NCI-H748 (cell line): ENCODE data around the gene SYMPK.
A peak's percentile ranks its signal among the peaks of the same experiment; 100 is the strongest.
"Not testable (repeated sequence)": the region's sequence is repeated elsewhere in the genome, so short reads cannot be mapped to it uniquely, and the experiment has no call there.

Experiments used
- DNase-seq: peaks from one replicate; lab custom pipeline; 2025; ENCODE audit not compliant: unreplicated experiment; lab: John Stamatoyannopoulos, UW

Gene SYMPK

DNA sequence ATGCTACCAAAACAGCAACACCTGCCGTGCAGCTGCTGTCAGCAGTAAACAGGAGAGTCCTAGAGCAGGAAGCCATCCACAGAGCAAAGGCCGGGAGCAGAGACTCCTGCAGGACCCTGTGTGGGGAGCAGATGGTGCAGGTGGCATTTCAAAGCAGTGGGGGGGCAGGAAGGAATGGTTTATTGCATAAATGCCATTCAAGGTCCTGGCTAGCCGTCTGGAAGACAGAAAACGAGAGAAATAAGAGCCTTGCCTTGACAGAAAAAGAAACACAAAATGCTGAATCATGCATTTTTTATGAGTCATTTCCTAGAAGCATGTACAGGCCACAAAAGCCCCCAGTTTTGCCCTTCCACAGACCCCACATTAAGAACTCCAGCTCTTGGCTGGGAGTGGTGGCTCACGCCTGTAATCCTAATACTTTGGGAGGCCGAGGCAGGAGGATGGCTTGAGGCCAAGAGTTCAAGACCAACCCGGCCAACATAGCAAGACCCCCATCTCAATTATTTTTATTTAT lies 53.2 kb downstream of the SYMPK start:
- peak; percentile 71 for DNase-seq

DNA sequence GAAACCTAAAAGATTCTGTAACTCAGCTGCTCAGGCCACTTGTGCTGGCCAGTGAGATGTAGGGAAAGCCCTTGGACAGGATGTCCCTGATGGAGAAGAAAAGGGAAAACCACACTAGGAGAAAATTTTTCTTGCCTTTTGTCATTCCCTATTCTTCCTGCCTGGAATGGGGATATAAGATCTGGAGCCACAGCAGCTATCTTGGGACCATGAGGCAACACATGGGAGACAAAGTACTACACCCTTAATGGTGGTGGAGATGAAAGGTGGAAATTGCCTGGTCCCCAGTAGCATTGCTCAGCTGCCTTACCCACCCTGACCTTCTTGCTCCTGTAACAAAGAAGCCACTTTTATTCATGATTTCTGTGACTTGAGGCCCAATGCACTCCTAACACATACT lies 57.2 kb downstream of the SYMPK start:
- DNase-seq, result no peak

DNA sequence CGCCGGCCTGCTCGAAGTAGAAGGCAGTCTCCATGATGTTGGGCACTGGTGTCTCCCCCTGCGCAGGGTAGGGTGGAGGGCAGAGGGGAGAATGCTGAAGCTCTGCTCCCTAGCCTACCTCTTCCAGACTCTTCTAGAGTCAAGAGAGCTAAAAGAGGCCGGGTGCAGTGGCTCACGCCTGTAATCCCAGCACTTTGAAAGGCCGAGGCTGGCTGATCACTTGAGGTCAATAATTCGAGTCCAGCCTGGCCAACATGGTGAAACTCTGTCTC lies 58.1 kb downstream of the SYMPK start:
- no peak for DNase-seq

DNA sequence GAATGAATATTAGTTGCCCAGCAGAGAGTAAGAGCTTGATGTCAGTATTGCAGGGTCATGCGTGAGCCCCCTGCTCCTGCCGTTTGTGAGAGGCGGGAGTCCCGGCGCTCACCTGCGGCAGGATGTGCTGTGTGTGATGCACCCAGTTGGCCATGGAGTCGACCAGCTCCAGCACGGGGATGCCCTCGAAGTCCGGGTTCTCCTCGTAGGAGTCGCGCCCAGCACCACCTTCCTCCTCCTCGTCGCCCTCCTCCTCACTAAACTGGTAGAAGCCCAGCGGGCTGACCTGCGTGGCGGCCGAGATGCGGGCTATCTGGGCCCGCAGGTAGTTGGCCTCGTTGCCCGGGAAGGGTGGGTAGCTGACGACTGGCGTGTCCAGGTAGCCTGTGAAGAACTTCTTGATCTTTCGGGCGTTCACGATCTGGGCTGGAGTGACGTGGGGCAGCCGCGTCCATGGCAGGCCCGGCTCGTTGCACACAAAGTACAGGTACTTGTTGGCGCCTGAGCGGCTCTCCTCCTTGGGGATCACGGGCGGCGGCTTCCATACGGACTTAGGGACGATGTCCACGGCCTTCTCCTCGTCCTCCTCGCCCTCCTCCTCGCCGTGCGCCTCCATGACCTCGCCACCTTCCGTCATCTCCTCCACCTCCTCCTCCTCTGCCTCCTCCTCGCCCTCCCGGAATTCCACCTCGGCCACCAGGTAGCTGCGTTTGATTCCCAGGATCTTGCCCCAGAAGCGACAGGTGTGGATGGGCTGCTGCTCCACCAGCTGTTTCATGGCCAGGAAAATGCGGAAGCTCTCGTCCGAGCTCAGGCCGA lies 58.6 kb downstream of the SYMPK start:
- DNase-seq, result no peak

DNA sequence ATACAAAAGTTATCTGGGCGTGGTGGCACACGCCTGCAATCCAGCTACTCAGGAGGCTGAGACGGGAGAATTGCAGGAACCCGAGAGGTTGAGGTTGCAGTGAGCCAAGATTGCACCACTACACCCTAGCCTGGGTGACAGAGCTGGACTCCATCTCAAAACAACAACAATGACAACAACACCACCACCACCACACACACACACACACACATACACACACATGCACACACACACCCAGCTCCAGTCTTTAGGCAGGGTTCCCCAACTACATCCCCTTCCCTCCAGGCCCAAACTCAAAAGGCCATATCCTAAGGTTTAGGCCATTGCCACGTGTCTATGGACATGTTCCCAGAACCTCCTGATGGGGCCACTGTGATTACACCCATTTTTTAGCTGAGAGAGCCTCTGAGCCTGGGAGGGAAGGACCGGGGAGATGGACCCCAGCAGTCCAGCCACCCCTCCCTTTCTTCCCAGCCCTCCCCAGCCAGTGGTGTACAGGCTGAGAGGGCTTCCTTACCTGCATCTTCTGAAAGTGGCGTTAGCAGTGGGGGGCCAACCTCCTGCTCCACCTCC lies 61.3 kb downstream of the SYMPK start:
- no peak for DNase-seq

DNA sequence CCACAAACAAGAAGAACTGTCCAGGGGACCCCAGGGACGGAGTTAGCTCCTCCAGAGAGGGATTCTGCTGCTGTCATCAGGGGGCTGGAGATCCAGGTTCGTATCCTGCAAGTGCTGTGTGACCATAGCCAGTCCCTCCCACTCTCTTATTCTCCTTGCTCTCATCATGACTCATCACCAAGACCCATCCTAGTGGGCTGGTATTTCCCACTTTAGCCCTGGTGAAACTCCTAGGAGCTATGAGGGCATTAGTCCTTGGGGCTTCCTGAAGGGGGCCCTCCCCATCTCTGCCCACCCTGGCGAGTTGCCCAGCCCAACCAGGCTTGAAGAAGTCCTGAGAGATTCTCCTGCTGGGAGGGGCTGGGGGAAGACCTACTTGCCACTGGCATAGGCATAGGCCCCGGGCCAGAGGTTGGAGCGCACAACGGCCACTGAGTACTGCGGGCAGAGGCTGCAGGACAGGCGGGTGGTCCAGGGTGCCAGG lies 62.8 kb downstream of the SYMPK start:
- no peak for DNase-seq

DNA sequence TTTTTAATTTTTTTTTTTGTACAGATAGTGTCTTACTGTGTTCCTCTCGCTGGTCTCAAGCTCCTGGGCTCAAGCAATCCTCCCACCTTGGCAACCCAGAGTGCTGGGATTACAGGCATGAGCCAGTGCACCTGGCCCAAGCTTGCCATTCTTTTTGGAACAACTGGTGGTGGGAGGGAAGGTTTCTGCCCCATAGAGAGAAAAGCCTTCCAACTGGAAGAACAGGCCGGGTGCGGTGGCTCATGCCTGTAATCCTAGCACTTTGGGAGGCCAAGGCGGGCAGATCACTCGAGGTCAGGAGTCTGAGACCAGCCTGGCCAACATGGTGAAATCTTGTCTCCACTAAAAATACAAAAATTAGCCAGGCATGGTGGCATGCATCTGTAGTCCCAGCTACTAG lies 63.4 kb downstream of the SYMPK start:
- not testable (repeated sequence) for DNase-seq

DNA sequence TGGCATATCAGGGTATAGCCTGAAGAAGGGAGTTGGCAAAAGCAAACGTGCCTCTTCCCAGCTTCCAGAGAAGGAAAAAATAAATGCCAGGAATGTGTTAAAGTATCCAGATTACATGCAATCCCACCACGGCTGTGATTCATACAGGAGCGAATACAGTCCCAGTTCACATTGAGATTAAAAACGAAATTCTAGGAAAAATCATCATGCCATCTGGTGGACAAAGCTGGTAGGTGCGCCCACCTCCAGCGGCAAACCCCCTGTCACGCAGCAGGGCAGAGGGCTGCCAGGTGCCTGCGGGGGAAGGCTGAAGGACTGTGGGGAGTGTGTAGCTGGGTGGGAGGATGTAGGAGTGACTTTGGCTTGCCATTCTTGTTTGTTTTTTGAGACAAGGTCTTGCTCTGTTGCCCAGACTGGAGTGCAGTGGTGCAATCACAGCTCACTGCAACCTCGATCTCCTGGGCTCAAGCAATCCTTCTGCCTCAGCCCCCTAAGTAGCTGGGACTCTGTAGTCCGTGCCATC lies 63.9 kb downstream of the SYMPK start:
- DNase-seq, result peak; percentile 74

DNA sequence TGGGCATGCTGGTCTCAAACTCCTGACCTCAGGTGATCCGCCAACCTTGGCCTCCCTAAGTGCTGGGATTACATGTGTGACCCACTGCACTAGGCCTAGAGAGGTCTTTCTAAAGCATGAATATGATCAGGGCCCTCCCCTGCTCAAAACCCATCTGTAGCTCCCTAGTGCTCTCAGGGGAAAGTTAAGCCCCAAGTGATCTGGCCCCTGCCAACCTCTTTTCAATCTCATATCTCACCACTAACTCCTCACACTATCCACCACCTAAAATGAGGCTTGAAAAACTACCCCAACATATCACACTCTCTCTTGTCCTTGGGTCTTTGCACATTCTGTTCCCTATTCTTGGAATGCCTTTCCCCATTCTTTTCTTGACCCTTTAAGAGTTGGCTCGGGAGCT lies 68.3 kb downstream of the SYMPK start:
- no peak for DNase-seq

DNA sequence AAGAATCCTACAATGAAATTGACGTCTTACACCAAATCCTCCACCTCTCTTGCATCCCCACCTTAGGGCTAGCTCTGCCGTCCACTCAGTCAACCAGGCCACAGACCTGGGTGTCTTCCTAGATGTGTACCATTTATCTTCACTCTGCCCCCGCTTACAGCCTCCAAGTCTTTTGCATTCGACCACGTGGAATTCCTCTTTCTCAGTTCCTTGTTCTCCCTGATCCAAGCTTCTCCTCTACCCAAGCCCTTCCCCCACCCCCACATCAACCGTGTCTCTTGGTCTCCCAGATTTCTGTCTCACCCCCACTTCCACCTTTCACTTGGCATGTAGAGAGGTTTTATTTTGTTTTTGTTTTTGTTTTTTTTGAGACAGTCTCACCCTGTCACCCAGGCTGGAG lies 69.1 kb downstream of the SYMPK start:
- no peak for DNase-seq

DNA sequence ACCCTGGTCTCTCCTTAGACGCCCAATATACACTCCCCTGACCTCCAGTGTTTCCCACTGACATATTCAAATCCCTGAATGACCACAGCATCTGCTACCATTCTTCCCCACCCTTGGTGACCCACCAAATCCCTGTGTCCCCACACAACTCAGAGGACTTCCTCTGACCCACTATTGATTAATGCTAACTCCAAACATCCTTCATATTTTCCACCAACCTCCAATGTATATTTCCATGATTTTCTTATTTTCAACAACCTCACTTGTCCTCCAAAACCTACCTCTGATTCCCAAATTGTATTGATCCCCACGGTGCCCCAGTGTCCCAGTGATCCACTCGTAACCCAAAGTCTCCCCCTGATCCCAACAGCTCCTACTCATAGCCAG lies 69.8 kb downstream of the SYMPK start:
- no peak for DNase-seq

DNA sequence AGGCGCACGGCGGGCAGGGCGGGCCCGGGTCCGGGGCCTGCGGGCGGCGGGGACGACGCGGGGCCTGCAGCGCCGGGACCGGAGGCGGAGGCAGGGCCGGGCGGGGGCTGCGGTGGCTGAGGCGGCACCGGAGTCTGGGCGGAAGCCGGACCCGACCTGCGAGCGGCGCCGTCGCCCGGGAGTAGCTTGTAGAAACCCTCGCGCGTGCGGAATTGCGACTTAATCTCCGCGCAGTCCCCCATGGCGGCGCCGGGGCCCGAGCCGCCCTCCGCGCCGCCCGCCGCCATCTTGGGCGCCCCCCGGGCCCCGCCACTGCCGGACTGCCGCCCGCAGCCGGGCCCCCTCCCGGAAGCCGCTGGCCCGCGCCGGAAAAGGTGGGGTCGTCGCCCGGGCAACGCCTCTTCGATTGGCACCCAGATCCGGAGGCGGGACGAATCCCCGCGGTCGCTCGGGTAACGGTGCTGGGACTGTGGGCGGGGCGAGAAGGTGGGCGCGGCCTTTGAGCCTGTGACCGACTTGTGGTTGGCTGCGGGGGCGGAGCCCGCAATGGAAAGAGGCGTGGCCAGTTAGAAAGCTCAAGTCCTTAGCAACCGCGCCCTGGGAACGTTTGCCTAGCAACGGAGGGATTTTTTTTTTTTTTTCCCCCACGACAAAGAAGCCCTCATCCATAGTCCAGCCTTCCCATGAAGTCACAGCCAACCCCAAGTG lies 70.3 kb downstream of the SYMPK start, which contains the start of gene DMWD:
DMWD (minus strand) TSS at position 376 of the 708 bp plus-strand sequence; CDS start at position 287, 89 bp downstream.
- peak; percentile 99 for DNase-seq

DNA sequence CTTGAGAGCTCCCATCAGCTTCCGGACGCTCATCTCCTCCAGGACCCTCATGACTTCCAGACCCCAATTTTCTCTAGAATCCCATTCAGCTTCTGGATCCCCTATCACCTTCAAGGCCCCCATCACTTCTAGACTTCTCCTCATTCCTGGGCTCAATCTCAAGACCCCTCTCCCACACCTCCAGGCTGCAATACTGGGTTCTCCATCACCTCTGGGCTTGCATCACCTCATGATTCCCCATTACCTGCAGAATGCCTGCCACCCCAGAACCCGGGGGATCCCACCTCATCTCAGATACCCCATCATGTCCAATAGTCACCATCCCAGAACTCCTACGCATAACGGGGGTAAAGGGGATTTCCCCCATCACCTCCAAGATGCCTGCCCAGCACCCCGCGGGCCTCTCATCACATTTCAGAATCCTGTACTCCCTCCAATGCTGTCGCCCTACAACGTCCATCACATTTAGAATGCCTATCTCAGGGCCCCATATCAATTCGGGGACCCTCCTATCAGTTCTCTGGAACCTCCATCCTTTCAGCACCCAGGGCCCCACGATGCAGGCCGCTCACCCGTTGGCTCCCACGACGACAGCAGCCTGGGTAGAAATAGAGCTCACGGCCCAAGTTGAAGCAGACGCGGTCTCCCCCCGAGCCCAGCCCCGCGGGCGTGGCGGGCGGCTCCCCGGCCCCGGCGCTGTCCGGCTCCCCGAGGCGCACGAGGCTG lies 71.0 kb downstream of the SYMPK start:
- no peak for DNase-seq

DNA sequence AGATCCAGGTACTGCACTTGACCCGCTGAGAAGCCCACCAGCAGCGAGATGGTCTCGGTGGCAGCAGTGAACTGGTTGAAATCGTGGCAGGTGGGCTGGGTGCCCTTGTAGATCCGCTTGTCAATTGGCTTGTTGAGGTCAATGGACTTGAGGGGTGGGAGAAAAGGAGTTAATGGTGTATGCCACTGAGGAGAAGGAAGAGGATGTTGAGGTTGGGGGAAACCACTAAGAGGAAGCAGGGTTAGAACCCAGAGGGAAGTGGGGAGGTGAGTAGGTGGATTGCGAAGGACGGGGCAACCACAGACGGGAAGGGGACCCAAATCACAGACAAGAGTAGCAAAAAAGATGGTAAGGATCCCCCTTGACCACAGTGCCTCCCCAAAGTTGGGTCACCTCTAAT lies 72.0 kb downstream of the SYMPK start:
- no peak for DNase-seq

DNA sequence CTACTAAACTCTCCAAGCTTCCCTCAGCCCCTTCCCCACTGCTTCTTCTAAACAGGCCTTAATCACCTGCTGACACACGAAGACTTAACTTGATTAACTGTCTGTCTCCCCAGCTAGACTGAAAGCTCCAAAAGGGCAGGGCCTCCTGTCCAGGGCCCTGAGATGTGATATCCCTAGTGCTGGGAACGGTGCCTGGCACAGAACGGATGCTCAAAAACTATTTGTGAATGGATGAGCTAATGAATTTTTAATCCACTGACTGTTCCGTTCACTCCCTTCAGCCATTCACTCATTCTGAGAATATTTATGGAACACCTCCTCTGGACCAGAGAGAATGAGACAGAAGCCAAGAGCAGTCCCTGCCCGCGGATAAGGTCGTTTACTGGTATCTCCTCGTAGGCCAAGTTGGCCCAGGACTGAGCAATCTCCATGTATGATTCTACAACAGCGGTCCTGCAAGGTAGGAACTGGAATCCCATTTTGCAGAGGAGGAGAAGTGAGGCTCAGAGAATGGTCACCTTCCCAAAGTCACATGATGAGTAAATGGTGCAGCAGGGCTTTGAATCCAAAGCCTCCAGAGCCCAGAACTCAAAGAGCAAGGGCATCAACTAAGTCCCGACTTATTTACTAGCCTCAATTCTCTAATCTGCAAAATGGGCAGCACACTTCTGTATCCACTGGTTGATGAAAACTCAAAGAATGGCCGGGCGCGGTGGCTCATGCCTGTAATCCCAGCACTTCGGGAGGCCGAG lies 73.7 kb downstream of the SYMPK start:
- no peak for DNase-seq

DNA sequence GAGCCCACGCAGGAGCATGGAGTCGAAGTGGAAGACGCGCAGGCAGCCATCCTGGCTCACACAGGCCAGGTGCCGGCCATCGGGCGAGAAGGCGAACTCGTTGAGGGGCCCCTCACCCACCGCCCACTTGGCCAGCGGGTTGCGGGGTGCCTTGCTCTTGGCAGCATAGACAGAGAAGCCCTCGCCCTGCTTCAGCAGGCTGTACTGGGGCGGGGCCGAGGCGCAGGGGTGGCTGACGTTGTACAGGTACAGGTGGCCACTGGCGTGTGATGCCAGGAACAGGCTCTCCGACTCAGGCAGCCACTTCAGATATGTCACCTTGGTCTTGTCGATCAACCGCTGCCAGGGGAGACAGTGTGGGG lies 76.4 kb downstream of the SYMPK start:
- no peak for DNase-seq

DNA sequence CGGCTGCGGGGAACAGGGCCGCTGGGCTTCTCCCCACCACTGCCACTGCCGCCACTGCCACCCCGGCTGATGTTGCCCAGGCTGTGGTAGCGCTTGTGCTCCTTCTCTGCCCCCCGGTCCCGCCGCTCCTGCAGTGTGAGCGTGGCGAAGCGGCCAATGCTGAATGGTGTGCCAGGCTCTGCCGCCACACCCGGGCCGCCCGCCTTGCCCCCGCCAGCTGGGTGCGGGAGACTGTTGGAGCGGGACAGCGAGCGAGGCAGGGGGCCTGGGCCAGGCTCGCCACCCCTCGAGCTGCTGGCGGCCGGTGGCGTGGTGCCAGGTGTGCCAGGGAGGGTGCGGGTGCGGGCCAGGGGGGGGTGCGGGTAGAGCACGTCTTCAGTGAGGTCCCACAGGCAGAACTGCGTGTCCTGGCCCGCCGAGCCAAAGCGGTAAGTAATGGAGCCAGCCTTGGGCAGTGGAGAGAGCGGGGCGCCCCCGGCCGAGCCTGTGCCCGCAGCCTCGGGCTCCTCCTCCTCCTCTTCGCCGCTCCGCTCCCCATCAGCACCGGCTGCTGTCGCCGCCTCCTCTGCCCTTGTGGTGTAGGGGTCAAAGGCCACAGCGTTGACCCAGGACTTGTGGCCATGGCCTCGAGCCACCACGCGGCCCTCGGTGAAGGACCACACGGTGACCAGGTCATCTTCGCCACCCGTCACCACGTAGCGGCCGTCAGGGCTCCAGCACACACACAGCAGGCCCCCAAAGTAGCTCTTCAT lies 77.0 kb downstream of the SYMPK start:
- DNase-seq, result no peak

DNA sequence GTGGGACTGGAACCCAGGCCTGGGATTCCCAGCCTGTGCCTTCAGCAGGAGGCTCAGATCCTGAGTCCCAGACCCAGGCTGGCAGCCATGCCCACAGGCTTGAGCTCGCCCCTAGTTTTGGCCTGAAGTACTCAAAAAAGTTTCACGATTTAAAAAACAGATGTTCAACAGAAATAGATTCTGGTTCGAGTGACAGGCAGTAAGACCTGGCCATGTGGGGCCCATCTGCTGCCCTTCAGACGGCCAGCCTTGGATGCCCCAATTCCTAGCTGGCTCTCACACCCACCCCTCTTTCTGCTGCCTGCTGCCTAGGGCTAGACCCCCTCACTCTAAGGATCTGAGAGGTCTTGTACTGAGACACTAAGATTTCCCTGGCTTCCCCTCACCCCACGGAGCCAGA lies 77.8 kb downstream of the SYMPK start:
- DNase-seq, result no peak

DNA sequence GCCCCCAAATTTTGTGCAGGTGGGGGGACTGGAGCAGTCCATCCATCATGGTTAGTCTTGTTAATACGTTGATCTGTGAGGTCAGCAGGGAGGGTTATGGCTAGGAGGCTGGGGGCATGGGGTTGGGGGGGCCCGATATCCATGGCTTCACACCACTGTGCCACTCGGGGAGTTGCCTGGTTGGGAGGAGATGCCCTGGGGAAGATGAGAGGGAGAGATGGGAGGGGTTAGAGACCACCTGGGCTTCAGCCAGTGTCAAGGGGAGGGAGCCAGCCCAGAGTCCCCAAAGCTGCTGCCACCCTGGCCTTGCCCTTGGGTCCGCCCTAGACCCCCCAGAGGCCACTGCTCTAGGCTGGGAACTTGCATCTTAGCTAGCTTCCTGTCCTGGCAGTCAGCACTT lies 78.9 kb downstream of the SYMPK start:
- no peak for DNase-seq
